ENCODE measurements around the gene ZNF324B.

GRCh38 chr19:58483776-58484175 lies 32.4 kb downstream of the ZNF324B start:
- TF ChIP-seq EZH2 (IDR thresholded peaks at IDR 0.05; ENCODE audit: borderline replicate concordance, insufficient read depth, low read depth, low read length, poor library complexity, severe bottlenecking): no peak
- no peak for TF ChIP-seq CTCF (IDR thresholded peaks at IDR 0.05)

Data from B cell (primary cell).